Endothelial cell (in vitro differentiated cells): ENCODE measurements around the gene SLC30A9. TPM values are rescaled to one million over a fixed set of nuclear protein-coding genes. Genes with fewer than 3 reads are reported as not detected.

Experiments used
- DNase-seq: peaks from one replicate; pipeline ENCODE4 v3.0.0; 2021; ENCODE audit warnings: low spot score
- H3K27ac Mint-ChIP-seq: one replicate; pipeline ENCODE4 v1.8.0; 2021; ENCODE audit warnings: mixed read lengths, inconsistent platforms; ENCODE audit not compliant: unreplicated experiment
- H3K27me3 Mint-ChIP-seq: one replicate; pipeline ENCODE4 v1.8.0; 2021; ENCODE audit warnings: mild to moderate bottlenecking, moderate library complexity, mixed read lengths, inconsistent platforms; ENCODE audit not compliant: unreplicated experiment
- H3K36me3 Mint-ChIP-seq: one replicate; pipeline ENCODE4 v1.8.0; 2021; ENCODE audit warnings: mild to moderate bottlenecking, low read depth, mixed read lengths, inconsistent platforms; ENCODE audit not compliant: unreplicated experiment
- H3K4me1 Mint-ChIP-seq: one replicate; pipeline ENCODE4 v1.8.0; 2021; ENCODE audit warnings: mild to moderate bottlenecking, mixed read lengths, inconsistent platforms; ENCODE audit not compliant: unreplicated experiment
- H3K4me3 Mint-ChIP-seq: one replicate; pipeline ENCODE4 v1.8.0; 2021; ENCODE audit warnings: mild to moderate bottlenecking, mixed read lengths, inconsistent platforms; ENCODE audit not compliant: unreplicated experiment
- H3K9me3 Mint-ChIP-seq: one replicate; pipeline ENCODE4 v1.8.0; 2021; ENCODE audit warnings: mixed read lengths, inconsistent platforms; ENCODE audit not compliant: unreplicated experiment
- total RNA-seq: library from RNA; stranded (reverse); fragmentation: NEBNext Ultra II Directional; extraction: Animal tissue kit (Norgen Biotek cat#: 25700); gene quantifications from one replicate; pipeline ENCODE4 v1.2.1, GENCODE V29; 2021; ENCODE audit not compliant: unreplicated experiment
- TF ChIP-seq, protein P1 (sequence below): fragments of 200-600 bp; sonication (generic); IDR thresholded peaks from one replicate; pipeline ENCODE4 v1.5.0; 2021; ENCODE audit warnings: antibody characterized with exemption; ENCODE audit not compliant: unreplicated experiment

The SLC30A9 gene
- total RNA-seq, 1 donor from 2014 or later = 53.6 TPM

DNA sequence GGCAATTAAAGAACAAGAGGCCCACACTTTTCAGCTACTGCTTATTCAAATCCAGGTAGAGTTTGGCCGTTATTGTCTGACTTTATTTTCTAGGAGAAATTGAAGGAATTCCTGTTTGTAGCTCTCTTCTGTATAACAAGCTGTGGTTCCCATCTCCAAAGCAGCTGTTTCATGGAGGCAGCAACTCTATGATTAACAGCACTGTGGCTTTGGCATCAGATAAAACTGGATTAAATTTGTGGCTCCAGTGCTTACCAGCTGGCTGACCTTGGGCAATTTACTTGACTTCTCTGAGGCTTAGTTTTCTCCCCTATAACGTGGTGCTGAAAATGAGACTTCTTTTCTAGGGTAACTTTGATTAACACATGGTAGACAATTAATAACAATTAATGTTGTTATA is 28.1 kb downstream of the SLC30A9 start:
- TF ChIP-seq, protein P1, sequence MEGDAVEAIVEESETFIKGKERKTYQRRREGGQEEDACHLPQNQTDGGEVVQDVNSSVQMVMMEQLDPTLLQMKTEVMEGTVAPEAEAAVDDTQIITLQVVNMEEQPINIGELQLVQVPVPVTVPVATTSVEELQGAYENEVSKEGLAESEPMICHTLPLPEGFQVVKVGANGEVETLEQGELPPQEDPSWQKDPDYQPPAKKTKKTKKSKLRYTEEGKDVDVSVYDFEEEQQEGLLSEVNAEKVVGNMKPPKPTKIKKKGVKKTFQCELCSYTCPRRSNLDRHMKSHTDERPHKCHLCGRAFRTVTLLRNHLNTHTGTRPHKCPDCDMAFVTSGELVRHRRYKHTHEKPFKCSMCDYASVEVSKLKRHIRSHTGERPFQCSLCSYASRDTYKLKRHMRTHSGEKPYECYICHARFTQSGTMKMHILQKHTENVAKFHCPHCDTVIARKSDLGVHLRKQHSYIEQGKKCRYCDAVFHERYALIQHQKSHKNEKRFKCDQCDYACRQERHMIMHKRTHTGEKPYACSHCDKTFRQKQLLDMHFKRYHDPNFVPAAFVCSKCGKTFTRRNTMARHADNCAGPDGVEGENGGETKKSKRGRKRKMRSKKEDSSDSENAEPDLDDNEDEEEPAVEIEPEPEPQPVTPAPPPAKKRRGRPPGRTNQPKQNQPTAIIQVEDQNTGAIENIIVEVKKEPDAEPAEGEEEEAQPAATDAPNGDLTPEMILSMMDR = no peak
- Mint-ChIP-seq H3K4me3 (no peak overlapping the region), H3K9me3 (no peaks in the 10 kb centered on the region), H3K27ac (no peak overlapping the region), H3K4me1 (no peaks in the 10 kb centered on the region), H3K27me3 (peaks cover 3% of the 10 kb centered on the region), H3K36me3 (peaks cover 5% of the 10 kb centered on the region)
- no peak for DNase-seq

DNA sequence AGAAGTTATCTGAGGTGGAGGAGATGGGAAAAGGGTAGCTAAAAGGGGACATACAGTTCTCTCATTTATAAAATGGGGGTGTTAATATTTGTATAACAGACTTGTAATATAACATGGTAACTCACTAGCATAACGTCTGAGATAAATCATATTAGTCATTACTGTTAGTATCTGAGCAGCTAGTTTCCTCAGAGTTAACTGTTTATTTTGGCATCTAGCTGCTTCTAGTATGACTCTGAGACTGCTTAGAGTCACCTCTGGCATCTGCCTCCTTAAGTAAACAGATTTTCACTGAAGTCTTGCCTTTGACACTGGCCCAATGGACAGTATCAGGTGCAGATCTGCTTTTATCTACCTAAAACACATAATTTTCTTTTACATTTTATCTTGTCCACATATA is 58.1 kb downstream of the SLC30A9 start:
- Mint-ChIP-seq H3K36me3 (peaks cover 28% of the 10 kb centered on the region), H3K4me1 (no peaks in the 10 kb centered on the region), H3K4me3 (no peak overlapping the region), H3K27me3 (no peaks in the 10 kb centered on the region), H3K9me3 (peaks cover 6% of the 10 kb centered on the region), H3K27ac (no peak overlapping the region)
- TF ChIP-seq, protein P1 = no peak
- no peak for DNase-seq

DNA sequence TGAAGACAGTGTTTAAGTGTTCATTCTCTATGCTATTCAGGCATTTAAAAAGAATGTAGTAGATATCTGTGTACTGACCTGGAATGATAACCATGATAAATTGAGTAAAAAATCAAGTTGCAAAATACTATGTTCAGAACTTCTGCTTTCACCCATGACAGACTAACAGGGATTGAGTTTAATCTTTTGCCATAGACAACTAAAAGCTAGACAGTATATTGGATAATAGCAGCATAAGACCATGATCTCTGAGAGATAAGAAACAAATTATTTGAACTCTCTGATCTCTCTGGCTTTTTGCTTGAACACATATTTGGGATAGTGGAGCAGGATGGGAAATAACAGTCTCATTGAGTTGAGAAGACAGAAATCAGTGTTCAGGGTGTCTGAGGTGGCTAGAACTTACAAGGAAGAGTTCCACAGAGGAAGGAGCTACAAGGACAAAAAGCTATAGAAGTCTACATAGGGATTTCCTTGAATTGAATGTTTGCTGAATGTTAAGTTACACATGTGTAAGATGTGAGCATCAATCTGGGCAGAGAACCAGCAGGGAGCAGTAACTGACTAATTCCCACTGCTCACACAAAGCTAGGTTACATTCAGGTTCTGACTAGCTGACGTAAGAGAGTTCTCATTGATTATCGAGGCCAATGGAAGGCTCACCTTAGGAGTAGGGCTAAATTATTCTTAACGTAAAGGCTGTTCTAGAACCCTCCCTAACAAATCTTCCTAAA is 60.4 kb downstream of the SLC30A9 start:
- TF ChIP-seq, protein P1 = no peak
- Mint-ChIP-seq H3K27me3 (no peaks in the 10 kb centered on the region), H3K27ac (no peak overlapping the region), H3K36me3 (peaks cover 13% of the 10 kb centered on the region), H3K9me3 (no peaks in the 10 kb centered on the region), H3K4me3 (no peak overlapping the region), H3K4me1 (no peaks in the 10 kb centered on the region)
- no peak for DNase-seq

DNA sequence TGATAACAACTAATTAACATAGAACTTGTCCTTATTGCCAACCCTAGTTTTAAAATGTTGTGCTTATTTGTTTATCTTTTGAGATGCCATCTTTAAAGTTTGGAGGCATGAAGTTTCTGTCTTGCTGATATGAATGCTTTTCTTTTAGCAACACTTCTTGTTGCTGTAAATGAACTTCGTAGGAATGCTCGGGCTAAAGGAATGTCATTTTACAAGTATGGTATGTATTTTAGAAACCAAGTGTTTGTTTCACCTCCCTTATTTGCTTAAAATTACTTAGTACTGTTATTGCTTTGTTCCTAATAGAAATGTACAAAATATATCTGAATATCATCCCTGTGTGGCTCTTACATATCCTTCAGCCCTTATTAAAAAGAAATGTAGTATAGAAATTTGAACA is 76.1 kb downstream of the SLC30A9 start:
- Mint-ChIP-seq H3K27ac (no peak overlapping the region), H3K9me3 (no peaks in the 10 kb centered on the region), H3K27me3 (no peaks in the 10 kb centered on the region), H3K4me3 (no peak overlapping the region), H3K36me3 (no peaks in the 10 kb centered on the region), H3K4me1 (no peaks in the 10 kb centered on the region)
- TF ChIP-seq, protein P1 = no peak
- DNase-seq = no peak

DNA sequence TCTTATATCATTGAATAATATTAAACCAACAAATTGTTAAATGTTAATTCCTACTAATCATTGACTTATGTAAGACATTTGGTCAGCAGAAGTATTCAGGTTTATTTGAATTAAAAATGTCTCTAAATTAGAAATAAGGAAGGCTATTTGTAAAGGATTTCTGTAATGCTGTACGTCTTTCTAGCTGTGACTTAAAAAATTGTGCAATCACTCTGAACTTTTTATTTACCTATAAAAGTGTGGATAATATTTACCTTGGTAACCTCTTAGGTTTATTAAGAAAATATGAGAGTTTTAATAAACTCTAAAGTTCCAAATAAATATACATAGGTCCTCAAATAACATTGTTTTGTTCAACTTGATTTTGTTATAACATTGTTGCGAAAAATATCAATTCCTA is 76.9 kb downstream of the SLC30A9 start:
- no peak overlapping the region for H3K4me3 Mint-ChIP-seq
- no peak for DNase-seq
- H3K27me3 Mint-ChIP-seq = no peaks in the 10 kb centered on the region
- TF ChIP-seq, protein P1 = no peak
- no peaks in the 10 kb centered on the region for H3K9me3 Mint-ChIP-seq
- no peaks in the 10 kb centered on the region for H3K36me3 Mint-ChIP-seq
- no peak overlapping the region for H3K27ac Mint-ChIP-seq
- H3K4me1 Mint-ChIP-seq = no peaks in the 10 kb centered on the region
